ENCODE data around the gene IRF2BP1.

Gene IRF2BP1, protein sequence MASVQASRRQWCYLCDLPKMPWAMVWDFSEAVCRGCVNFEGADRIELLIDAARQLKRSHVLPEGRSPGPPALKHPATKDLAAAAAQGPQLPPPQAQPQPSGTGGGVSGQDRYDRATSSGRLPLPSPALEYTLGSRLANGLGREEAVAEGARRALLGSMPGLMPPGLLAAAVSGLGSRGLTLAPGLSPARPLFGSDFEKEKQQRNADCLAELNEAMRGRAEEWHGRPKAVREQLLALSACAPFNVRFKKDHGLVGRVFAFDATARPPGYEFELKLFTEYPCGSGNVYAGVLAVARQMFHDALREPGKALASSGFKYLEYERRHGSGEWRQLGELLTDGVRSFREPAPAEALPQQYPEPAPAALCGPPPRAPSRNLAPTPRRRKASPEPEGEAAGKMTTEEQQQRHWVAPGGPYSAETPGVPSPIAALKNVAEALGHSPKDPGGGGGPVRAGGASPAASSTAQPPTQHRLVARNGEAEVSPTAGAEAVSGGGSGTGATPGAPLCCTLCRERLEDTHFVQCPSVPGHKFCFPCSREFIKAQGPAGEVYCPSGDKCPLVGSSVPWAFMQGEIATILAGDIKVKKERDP

DNA sequence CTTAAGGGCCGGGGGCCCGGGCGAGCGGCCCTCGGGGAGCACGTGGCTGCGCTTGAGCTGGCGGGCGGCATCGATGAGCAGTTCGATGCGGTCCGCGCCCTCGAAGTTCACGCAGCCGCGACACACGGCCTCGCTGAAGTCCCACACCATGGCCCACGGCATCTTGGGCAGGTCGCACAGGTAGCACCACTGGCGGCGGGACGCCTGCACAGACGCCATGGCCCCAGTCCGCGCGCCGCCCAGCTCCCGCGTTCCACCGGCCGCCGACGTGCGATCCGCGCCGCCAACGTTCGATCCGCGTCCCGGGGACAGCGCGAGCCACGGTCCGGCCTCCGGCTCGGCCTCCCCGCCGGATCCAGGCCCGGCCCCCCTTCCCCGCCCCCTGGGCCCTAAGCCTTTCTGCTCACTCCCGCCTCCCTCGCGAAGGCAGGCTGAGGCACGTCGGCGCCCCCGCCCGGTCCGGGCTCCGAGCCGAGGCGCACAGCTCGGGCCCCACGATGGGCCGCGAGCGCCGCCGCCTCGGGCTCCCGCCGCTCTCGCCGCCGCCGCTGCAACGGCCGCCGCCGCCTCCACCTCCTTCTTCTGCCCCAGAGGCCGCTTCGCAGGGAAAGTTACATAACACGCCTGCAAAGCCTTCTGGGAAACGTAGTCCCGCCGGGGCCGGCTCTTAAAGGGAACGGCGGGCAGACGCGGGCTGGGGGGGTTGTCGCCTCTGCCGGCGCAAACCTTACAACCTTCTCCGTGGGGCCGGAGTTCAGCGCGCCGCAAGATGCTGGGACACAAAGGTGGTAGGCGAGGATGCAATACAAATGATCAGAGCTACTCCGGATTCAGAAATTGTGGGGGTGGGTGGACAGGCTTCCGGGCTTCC is at the start of gene IRF2BP1:
IRF2BP1 (minus strand) TSS at position 586 of the 871 bp plus-strand sequence; CDS start at position 219, 367 bp downstream.
- peak; percentile 88 for DNase-seq (ENCODE audit: low spot score)

DNA sequence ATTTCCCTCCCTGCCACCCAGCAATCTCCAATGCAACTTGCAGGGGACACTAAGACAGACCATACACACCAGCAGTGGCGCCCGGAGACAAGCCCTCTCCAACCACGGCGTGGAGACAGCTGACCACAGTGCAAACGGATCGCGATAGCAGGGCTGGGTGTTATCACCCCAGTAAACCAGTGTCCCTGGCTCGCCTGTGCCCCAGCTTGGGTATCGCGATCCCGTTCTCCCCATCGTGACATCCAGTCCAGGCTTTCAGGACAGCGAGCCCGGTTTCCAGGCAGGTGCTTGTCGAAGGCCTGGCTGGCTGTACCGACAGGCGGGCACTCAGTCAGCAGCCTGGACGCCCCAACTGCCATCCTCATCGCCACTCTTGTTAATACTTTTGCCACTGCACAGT is 49.3 kb upstream of the IRF2BP1 start:
- DNase-seq (ENCODE audit: low spot score): no peak

DNA sequence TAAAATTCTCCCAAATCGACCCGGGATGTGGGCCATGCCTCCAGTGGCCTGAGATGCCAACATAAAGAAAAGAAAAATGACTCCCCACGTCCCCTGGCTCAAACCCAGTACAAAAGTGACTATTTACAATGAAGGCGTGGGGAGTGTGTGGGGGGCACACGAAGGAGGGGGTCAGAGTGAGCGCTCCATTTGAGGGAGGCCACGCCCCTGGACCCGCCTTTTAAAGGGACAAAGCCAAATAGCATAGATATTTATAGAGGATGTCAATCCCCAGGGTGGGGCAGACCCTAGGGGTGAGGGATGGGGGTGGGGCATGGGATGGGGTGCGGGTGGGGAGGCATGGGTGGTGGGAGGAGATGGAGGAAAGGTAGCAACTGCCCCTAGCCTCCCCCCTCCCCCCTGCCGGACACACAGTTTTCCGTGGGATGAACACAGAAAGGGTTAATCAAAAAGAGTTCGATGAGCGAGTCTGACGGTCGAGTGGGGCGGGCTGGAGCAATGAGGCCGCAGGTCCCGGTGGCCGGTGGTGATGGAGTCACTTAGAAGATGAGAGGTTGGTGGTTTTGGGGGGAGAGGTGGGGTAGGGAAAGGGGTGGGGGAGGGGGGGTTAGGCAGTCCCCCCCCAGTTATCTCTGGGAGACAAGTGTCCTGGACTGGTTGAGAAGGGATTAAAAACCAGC is 48.8 kb upstream of the IRF2BP1 start:
- no peak for DNase-seq (ENCODE audit: low spot score)

DNA sequence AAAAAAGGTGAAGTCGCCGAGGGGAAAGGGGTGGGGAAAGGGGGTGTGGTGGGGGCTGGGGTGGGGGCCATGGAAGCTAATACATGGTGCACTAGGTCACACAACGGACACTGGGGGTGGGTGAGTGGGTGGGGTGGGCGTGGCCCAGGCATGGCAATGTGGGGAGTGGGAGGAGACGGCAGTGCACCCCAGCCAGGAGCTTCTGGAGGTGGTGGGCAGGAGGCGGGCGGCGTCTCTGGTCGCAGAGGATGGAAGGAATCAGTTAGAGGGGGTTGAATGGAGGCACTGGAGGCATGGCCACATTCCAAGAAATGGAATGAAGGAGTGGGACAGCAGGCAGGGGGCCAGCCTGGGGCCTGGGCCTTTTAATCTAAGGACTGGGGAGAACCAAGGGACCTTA is 47.8 kb upstream of the IRF2BP1 start:
- DNase-seq (ENCODE audit: low spot score): no peak

DNA sequence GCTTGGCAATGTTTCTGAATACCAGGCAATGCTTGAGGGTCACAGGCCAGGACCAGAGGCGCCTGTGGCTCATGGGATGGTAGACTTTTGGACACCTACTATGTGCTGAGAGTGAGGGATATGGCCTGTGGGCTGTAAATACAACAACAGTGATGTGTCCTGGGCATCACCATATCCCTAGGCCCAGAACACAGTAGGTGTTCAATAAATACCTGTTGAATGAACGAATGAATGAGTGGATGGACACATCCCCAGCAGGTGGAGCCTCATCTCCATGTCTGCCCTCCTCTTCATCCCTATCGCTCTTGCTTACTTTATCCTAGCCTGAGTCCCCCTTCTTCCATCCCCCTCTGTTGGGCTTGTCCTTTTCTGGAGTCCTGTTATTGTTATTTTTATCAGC is 45.1 kb upstream of the IRF2BP1 start:
- DNase-seq (ENCODE audit: low spot score): no peak

DNA sequence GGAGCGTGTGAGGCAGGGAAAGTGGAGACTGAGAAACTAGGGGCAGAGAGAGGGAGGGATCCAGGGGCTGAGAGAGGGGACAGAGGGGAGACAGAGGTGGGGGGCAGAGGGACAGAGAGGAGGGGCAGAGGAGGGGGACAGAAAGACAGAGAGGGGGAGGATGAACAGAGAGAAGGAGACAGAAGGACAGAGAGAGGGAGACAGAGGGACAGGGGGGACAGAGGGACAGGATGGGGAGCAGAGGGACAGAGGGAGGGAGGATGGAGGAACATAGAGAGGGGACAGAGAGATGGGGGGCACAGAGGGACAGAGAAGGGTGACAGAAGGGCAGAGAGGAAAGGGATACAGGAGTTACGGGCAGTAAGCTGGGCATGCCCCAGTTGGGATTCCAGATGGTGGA is 43.3 kb upstream of the IRF2BP1 start:
- no peak for DNase-seq (ENCODE audit: low spot score)

DNA sequence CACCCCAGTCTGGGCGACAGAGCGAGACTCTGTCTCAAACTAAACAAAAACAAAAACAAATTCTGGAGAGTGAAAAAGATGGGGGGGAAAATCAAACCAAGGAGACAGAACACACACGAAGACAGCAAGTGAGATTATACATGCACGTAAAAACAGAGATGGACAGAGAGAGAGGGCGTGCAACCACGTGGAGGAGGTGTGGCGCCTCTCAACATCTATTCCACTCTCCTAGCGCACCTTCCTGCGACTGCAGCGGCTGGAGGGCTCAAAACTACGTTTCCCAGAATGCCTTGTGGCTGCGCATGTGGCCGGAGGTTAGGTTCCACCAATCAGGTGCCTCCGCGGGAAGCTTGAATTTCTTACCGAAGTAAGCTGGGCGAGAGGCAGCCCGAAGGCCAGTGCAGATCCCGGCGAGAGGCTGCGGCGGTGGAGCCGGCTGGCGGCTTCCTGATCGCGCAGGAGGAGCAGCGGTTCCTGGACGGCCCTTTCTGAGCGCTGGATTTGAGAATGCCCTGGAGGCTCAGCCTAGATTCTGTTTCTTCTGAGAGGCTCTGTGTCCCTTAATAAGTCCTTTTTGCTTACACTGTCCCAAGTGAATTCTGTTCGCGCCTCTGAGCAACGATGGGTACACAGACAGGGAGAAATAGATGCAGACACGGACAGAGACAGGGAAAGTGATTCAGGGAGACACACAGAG is 41.8 kb upstream of the IRF2BP1 start:
- peak; percentile 89 for DNase-seq (ENCODE audit: low spot score)

DNA sequence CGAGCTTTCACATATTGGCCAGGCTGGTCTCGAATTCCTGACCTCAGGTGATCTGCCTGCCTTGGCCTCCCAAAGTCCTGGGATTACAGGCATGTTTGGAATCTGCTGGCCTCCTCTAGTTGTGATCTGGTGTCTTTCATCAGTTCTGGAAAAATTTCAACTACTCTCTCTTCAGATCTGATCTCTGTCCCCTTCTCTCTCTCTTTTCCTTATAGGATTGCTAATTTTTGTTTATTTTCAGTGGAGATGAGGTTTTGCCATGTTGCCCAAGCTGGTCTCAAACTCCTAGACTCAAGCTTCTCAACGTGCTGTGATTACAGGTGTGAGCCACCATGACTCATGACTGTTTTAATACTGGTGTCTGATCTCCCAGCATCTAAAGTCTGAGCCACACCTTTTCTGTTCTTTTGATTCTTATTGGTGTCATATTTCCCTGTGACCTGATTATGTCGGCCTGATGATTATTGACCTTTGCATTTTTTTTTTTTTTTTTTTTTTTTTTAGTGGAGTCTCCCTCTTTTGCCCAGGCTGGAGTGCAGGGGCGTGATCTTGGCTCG is 39.0 kb upstream of the IRF2BP1 start:
- no peak for DNase-seq (ENCODE audit: low spot score)

DNA sequence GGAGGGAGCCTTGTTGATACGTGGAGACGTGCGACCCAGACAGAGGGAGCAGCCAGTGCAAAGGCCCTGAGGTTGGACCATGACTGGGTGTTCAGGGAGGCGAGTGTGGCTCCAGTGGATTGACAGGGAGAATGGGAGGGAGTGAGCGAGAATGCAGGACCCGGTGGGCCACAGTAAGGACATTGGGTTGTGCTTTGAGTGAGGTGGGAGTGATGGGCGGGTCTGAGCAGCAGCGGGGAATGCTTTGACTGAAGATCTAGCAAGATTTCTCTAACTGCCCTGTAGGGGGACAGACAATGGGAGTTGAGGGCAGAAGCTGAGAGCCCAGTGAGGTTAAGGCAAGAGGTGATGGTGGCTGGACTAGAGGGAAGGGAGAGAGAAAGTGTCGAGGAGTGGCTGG is 36.3 kb upstream of the IRF2BP1 start:
- no peak for DNase-seq (ENCODE audit: low spot score)

DNA sequence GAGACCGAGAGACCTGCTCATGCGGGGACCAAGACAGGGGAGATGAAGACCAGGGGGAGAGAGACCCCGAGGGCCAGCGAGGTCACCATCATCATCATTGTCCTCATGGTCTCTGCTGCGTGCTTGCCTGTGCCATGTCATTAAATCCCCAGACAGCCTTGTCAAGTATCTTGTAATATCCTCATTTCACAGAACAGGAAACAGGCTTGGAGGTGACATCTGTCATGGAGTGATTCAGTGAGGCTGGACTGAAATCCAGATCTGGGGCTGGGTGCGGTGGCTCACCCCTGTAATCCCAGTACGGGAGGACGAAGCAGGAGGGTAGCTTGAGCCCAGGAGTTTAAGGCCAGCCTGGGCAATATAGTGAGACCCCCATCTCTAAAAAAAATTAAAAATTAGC is 34.5 kb upstream of the IRF2BP1 start:
- no peak for DNase-seq (ENCODE audit: low spot score)

DNA sequence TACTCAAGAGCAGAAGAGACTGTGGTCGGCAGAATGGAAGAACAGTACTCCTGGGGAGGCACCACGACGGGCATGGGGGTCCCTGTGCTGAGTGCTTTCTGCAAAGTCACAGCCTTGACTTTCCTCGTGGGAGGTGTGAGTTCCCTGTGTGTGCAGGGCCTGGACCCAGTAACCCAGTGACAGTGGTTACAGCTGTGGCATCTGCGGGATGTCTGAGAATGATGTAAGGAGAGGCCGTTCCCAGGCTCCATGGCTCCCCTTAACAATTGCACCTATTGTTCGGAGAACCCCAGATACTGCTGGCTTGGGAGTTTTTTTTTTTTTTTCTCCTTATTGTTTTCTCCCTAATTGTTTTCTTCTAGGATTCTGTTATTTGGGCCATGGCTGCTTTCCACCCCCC is 33.7 kb upstream of the IRF2BP1 start:
- DNase-seq (ENCODE audit: low spot score): no peak

DNA sequence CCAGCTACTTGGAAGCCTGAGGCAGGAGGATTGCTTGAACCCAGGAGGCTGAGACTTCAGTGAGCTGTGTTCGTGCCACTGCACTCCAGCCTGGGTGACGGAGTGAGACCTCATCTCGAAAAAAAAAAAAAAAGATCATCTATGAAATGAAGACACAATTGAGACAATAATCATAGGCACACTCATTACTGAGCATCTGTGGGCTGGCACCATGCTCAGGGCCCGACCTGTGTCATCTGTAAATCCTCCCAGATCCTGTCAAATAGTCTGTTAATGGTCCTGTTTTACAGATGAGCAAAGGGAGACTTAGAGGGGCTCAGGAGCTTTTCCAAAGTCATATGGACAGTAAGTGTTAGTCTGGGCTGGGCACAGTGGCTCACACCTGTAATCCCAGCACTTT is 32.8 kb upstream of the IRF2BP1 start:
- DNase-seq (ENCODE audit: low spot score): no peak

DNA sequence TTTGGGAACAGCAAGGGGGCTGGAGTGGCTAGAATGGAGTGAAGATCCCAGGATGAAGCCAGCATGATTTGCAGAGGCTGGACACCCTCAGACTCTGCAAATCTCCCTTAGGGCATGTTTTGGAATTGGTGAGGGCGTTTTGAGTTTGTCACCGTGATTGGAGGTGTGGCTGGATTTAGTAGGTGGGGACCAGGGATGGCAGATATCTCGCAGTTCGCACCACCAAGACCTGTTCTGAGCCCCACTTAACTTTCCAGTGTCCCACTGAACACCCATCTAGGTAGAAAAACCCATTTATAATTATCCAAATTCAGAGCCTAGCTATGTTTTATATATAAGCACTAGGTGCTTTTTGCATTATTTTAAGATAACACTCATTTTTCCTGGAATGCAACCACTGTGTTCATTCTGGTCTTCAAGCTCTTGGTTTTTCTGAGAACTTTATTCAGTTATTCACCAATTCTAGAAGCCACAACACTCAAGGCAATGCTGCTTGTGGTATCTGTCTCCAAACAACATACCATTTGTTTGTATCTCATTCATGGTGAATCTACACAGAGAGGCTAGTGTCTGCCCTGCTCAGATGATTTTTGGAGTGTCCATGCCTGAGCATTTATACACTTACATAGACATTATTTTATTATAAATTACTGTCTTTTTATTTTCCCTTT is 31.6 kb upstream of the IRF2BP1 start:
- no peak for DNase-seq (ENCODE audit: low spot score)

DNA sequence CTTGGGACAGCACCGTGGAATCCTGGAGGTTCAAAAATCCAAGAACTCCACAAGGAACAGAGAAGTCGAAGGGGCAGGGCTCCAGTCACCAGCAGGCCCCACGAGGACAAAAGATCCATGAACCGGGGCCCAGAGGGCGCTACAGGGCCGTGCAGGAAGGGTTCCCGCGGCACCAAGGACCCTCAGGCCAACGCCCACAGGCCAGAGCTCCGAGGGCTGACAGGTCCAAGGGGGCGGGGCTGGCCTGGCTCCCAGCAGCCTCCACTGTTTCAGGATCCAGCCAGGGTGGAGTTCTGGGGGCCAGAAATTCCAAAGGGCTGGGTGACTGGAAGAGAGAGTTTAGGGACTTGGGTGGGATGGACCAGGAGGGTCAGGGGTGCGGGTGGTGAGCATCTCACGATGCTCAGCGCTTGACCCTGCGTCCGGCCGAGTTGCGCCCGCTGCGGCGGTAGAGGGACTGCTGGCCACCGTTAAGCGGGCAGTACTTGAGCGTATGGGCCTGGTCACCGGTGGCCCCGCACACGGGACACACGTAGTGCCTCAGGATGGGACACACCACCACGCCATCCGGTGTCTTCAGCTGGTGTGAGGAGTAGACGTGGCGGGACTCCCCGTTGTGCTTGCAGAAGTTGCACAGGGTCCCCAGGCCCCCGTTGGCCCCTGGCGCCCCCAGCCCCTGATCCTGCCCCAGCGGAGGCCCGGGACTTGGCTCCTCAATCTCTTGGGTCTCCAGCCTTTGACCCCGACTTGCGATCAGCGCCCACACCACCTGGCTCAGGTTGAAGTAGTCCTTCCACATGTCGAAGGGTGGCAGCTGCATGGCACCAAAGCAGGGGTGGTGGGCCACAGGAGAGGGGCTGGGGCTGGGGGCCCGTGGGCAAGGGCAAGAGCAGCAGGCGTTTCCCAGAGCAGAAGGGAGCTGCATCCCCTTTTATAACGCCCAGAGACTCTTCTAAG is 28.2 kb upstream of the IRF2BP1 start, which contains the start of gene NANOS2:
NANOS2 (minus strand) TSS at position 905 of the 957 bp plus-strand sequence; CDS start at position 820, 85 bp downstream.
- no peak for DNase-seq (ENCODE audit: low spot score)

DNA sequence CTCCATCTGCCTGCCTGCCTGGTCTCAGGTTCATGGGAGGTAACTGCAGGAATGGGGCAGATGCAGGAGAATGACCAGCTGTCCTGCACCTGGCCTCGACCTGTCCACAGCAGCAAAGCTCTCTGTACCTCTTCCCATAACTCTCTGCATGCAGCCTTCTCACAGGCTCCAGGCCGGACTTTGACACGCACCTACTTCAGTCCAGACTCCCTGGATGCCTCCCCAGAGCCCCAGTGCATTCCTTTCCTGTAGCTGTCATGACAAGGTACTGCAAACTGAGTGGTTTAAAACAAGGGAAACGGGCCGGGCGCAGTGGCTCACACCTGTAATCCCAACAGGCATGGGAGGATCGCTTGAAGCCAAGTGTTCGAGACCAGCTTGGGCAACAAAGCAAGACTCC is 25.4 kb upstream of the IRF2BP1 start:
- DNase-seq (ENCODE audit: low spot score): no peak

DNA sequence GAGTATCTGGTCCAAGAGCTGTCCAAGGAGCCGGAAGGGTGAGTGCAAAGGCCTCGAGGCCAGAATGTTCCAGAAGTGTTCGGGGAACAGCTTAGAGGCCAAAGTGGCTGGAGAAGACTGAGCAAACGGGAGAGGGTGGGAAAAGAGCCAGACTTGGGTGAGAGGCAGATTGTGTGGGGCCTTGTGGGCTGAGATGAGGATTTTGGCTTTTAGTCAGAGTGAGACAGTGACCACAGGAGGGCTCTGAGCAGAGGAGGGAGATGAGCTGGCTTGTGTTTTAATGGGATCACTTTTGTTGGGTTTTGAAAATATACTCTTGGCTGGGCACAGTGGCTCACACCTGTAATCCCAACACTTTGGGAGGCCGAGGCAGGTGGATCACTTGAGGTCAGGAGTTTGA is 23.0 kb upstream of the IRF2BP1 start:
- no peak for DNase-seq (ENCODE audit: low spot score)

DNA sequence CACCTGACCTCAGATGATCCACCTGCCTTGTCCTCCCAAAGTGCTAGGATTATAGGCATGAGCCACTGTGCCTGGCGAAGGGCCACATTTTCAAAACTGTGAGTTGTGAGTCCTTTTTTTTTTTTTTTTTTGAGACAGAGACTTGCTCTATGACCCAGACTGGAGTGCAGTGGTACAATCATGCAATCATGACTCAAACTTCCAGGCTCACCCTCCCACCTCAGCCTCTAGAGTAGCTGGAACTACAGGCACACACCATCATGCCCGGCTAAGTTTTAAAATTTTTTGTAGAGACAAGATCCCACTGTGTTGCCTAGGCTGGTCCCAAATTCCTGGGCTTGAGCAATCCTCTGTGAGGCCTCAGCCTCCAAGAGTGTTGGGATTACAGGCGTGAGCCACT is 20.3 kb upstream of the IRF2BP1 start:
- no peak for DNase-seq (ENCODE audit: low spot score)

DNA sequence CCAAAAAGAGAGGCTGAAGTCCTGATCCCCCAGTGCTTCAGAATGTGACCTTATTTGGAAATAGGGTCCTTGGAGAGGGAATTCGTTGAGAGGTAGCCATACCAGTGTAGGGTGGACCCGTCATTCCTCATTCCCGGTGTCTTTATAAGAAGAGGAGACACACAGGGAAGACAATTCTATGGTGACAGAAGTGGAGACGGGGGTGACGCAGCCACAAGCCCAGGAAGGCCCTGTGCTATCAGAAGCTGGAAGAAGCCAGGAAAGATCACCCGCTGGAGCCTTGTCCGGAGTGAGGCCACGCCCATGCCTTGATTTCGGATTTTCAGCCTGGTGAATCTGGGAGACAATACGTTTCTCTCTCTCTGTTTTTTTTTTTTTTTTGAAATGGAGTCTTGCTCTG is 19.1 kb upstream of the IRF2BP1 start:
- DNase-seq (ENCODE audit: low spot score): no peak

Data from CD4-positive, alpha-beta T cell treated with Interleukin-6 at 100 ng/mL for 8 hours (primary cell).